Mesothelial cell of epicardium (in vitro differentiated cells): ENCODE data around the gene VPS54. TPM values are rescaled to one million over a fixed set of nuclear protein-coding genes. Genes with fewer than 3 reads are reported as not detected.
"Not testable (repeated sequence)": the region's sequence is repeated elsewhere in the genome, so short reads cannot be mapped to it uniquely, and the experiment has no call there.

Source experiments
- DNase-seq, 2 experiments: peaks; one replicate each; pipeline ENCODE4 v3.0.0; 2021; ENCODE audit warnings: low spot score in 2 of 2; ENCODE audit not compliant: unreplicated experiment in 2 of 2
- H3K27ac Mint-ChIP-seq: 2 replicates; pipeline ENCODE4 v1.8.0; 2021; ENCODE audit warnings: mixed read lengths
- H3K27me3 Mint-ChIP-seq: 2 replicates; pipeline ENCODE4 v1.8.0; 2021; ENCODE audit warnings: low read depth, mixed read lengths
- H3K36me3 Mint-ChIP-seq: 2 replicates; pipeline ENCODE4 v1.8.0; 2021; ENCODE audit warnings: mixed read lengths
- H3K4me1 Mint-ChIP-seq: 2 replicates; pipeline ENCODE4 v1.8.0; 2021; ENCODE audit warnings: mixed read lengths
- H3K4me3 Mint-ChIP-seq: 2 replicates; pipeline ENCODE4 v1.8.0; 2021; ENCODE audit warnings: mild to moderate bottlenecking, moderate library complexity, mixed read lengths
- H3K9me3 Mint-ChIP-seq: 2 replicates; pipeline ENCODE4 v1.8.0; 2021; ENCODE audit warnings: mixed read lengths
- total RNA-seq: library from RNA; stranded (reverse); gene quantifications from 3 replicates; pipeline ENCODE4 v1.2.1, GENCODE V29; 2021
- TF ChIP-seq, protein P1 (sequence below): fragments of 200-600 bp; sonication (generic); IDR thresholded peaks from one replicate; pipeline ENCODE4 v1.5.0; 2021; ENCODE audit warnings: antibody characterized with exemption; ENCODE audit not compliant: unreplicated experiment

Gene VPS54
- total RNA-seq, 1 donor from 2014 or later = 35.4 TPM

- H3K27me3 Mint-ChIP-seq = no peaks in the 10 kb centered on the region
- peaks cover under 1% of the 10 kb centered on the region for H3K9me3 Mint-ChIP-seq
- peaks cover 3% of the 10 kb centered on the region for H3K4me1 Mint-ChIP-seq
- no peak overlapping the region for H3K27ac Mint-ChIP-seq
- TF ChIP-seq, protein P1, sequence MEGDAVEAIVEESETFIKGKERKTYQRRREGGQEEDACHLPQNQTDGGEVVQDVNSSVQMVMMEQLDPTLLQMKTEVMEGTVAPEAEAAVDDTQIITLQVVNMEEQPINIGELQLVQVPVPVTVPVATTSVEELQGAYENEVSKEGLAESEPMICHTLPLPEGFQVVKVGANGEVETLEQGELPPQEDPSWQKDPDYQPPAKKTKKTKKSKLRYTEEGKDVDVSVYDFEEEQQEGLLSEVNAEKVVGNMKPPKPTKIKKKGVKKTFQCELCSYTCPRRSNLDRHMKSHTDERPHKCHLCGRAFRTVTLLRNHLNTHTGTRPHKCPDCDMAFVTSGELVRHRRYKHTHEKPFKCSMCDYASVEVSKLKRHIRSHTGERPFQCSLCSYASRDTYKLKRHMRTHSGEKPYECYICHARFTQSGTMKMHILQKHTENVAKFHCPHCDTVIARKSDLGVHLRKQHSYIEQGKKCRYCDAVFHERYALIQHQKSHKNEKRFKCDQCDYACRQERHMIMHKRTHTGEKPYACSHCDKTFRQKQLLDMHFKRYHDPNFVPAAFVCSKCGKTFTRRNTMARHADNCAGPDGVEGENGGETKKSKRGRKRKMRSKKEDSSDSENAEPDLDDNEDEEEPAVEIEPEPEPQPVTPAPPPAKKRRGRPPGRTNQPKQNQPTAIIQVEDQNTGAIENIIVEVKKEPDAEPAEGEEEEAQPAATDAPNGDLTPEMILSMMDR = no peak
- peaks cover 33% of the 10 kb centered on the region for H3K36me3 Mint-ChIP-seq
- no peak overlapping the region for H3K4me3 Mint-ChIP-seq
- DNase-seq = no peak
Measured at GRCh38 chr2:64005707-64006356, 13.4 kb downstream of the VPS54 start.

DNA sequence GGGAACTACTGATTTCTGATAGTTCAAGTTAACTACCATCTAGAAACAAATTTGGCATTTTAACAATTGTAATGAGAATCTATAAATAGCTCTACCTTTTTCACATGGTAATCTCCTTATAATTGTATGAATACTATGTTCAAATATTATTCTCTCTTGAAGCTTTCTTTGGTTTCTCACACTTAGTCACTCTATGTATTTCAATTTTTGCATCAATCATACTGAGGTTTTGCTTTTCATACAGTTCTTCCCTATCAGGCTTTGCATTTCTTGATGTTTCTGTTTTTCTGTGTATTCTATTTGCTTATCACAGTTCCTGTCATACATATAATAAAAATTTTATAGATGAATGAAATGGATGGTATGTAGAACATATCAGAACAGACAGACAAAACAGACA is 16.0 kb downstream of the VPS54 start:
- H3K9me3 Mint-ChIP-seq = peaks cover 18% of the 10 kb centered on the region
- no peak overlapping the region for H3K27ac Mint-ChIP-seq
- peaks cover 48% of the 10 kb centered on the region for H3K36me3 Mint-ChIP-seq
- TF ChIP-seq, protein P1 = no peak
- no peak for DNase-seq
- H3K27me3 Mint-ChIP-seq = no peaks in the 10 kb centered on the region
- H3K4me3 Mint-ChIP-seq = no peak overlapping the region
- H3K4me1 Mint-ChIP-seq = peaks cover 3% of the 10 kb centered on the region

DNA sequence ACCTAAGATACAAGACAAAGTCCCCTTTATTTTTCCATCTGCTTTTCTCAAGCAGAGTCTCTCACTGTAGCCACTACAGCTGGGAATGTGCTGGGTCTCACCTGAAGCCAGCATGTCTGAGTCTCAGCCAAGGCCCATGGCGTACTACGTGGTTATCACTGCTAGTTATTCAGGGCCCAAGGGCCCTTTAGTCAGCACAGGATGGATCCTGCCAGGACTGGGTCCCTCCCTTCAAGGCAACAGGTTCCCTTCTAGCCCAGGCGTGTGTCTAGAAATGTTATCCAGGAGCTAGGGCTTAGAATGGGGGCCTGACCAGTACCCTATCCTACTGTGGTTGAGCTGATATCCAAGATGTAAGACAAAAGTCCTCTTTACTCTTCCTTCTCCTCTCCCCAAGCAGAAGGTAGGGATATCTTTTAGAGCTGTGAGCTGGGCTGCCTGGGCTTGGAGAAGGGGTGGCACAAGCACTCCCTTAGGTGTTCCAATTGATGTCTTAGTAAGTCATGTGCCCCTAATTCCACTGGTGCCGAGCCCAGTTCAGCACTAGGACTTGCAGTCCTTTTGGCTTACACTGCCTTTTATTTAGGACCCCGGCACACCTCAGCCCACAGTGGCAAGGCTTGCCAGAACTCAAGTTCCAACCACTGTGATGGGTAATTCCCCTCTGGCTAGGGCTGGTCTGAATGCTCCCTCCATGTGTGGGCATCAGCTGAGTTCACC is 17.7 kb downstream of the VPS54 start:
- Mint-ChIP-seq H3K27me3 (no peaks in the 10 kb centered on the region), H3K9me3 (peaks cover 34% of the 10 kb centered on the region), H3K27ac (no peak overlapping the region), H3K36me3 (peaks cover 50% of the 10 kb centered on the region), H3K4me3 (no peak overlapping the region), H3K4me1 (peaks cover 3% of the 10 kb centered on the region)
- DNase-seq = no peak
- TF ChIP-seq, protein P1 = no peak

DNA sequence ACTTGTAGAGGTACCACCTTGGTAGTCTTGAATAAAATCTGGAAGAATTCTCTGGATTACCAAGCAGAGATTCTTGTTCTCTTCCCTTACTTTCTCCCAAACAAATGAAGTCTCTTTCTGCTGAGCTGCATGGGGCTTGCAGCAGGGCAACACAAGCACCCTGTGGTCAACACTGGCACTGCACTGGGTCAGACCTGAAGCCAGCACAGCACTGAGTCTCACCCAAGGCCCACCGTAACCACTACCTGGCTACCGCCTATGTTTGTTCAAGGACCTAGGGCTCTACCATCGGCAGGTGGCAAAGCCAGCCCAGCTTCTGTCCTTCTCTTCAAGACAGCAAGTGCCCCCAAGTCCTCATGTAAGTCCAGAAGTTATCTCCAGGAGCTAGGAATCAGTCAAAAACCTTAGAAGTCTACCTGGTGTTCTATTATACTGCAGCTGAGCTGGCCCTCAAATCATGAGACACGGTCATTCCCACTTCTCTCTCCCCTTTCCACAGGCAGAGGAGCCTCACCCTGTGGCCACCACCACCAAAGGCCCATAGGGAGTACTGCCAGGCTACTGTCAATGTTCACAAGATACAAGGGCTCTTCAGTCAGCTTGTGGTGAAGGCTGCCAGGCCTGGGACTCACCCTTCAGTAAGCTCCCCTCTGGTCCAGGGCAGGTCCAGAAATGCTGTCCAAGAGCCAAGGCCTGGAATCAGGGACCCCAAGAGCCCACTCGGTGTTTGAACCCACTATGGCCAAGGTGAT is 18.4 kb downstream of the VPS54 start:
- TF ChIP-seq, protein P1 = no peak
- Mint-ChIP-seq H3K27me3 (no peaks in the 10 kb centered on the region), H3K36me3 (peaks cover 48% of the 10 kb centered on the region), H3K27ac (no peak overlapping the region), H3K4me1 (peaks cover 3% of the 10 kb centered on the region), H3K9me3 (peaks cover 39% of the 10 kb centered on the region), H3K4me3 (no peak overlapping the region)
- DNase-seq = no peak

- H3K9me3 Mint-ChIP-seq = peaks cover 53% of the 10 kb centered on the region
- H3K27ac Mint-ChIP-seq = no peak overlapping the region
- TF ChIP-seq, protein P1 = no peak
- peaks cover 3% of the 10 kb centered on the region for H3K4me1 Mint-ChIP-seq
- H3K36me3 Mint-ChIP-seq = peaks cover 57% of the 10 kb centered on the region
- no peaks in the 10 kb centered on the region for H3K27me3 Mint-ChIP-seq
- DNase-seq = no peak
- H3K4me3 Mint-ChIP-seq = no peak overlapping the region
Measured at GRCh38 chr2:63999049-63999448, 20.2 kb downstream of the VPS54 start.

- Mint-ChIP-seq H3K9me3 (peaks cover 67% of the 10 kb centered on the region), H3K36me3 (peaks cover 71% of the 10 kb centered on the region)
- DNase-seq, H3K4me3 Mint-ChIP-seq, H3K4me1 Mint-ChIP-seq, H3K27ac Mint-ChIP-seq, H3K27me3 Mint-ChIP-seq: not testable (repeated sequence)
Measured at GRCh38 chr2:63996582-63997198, 22.5 kb downstream of the VPS54 start.

GRCh38 chr2:63994329-63995070 is 24.7 kb downstream of the VPS54 start:
- not testable (repeated sequence) for DNase-seq, H3K27ac Mint-ChIP-seq, H3K27me3 Mint-ChIP-seq, H3K4me3 Mint-ChIP-seq, H3K4me1 Mint-ChIP-seq
- H3K36me3 Mint-ChIP-seq = peaks cover 68% of the 10 kb centered on the region
- peaks cover 67% of the 10 kb centered on the region for H3K9me3 Mint-ChIP-seq
